IPS DF 6.9 (cell line): ENCODE data around the gene OR9Q1.

ENCODE experiments used
- DNase-seq: peaks from one replicate; pipeline ENCODE4 v3.0.0-alpha.2; 2013; ENCODE audit warnings: low read depth, low spot score
- H3K27ac ChIP-seq: one replicate; pipeline ENCODE4 v1.5.1; 2013; ENCODE audit warnings: low read length, control low read depth
- H3K27me3 ChIP-seq: 2 replicates; pipeline ENCODE4 v1.6.1; 2013; ENCODE audit warnings: mild to moderate bottlenecking, low read length; ENCODE audit not compliant: control insufficient read depth, insufficient read depth
- H3K36me3 ChIP-seq: 2 replicates; pipeline ENCODE4 v1.6.1; 2013; ENCODE audit warnings: low read length; ENCODE audit not compliant: control insufficient read depth, insufficient read depth
- H3K4me1 ChIP-seq: 2 replicates; pipeline ENCODE4 v1.6.1; 2013; ENCODE audit warnings: low read length; ENCODE audit not compliant: control insufficient read depth, insufficient read depth
- H3K4me3 ChIP-seq: 2 replicates; pipeline ENCODE4 v1.5.1; 2013; ENCODE audit warnings: mild to moderate bottlenecking, low read length
- H3K9me3 ChIP-seq: 2 replicates; pipeline ENCODE4 v1.6.1; 2013; ENCODE audit warnings: low read length, inconsistent platforms; ENCODE audit not compliant: control insufficient read depth, insufficient read depth
- WGBS: extraction: QIAGEN DNeasy Blood & Tissue Kit; methylation state at CpG from one replicate; pipeline ENCODE4 v1.1.7; 2013; ENCODE audit warnings: mixed read lengths, missing lambda C conversion rate; ENCODE audit not compliant: insufficient read length, insufficient coverage; 5-methylcytosine and 5-hydroxymethylcytosine counted together

OR9Q1 gene

GRCh38 chr11:58023435-58023931 lies at the start of gene OR9Q1:
Gene OR9Q1, plus strand, starts transcription at chr11:58023881. Its CDS starts 155,564 bp downstream, at chr11:58179445.
- Histone ChIP-seq H3K36me3 (no peaks in the 10 kb centered on the region), H3K4me1 (no peaks in the 10 kb centered on the region), H3K4me3 (no peak within 1 kb of the TSS), H3K9me3 (no peaks in the 10 kb centered on the region), H3K27me3 (no peaks in the 10 kb centered on the region), H3K27ac (no peak within 1 kb of the TSS)
- WGBS, result no CpG with 5 or more reads among the region's 5 CpGs
- no peak for DNase-seq

GRCh38 chr11:57974132-57974531 lies 49.5 kb upstream of the OR9Q1 start:
- no peak overlapping the region for H3K27ac ChIP-seq
- H3K4me1 ChIP-seq, result peaks cover 2% of the 10 kb centered on the region; the same call in 1 of the 2 replicates
- no peak overlapping the region for H3K4me3 ChIP-seq
- no peak for DNase-seq
- H3K36me3 ChIP-seq, result no peaks in the 10 kb centered on the region
- WGBS, result no CpG with 5 or more reads among the region's 1 CpG
- no peaks in the 10 kb centered on the region for H3K9me3 ChIP-seq
- no peaks in the 10 kb centered on the region; the same call in 1 of the 2 replicates for H3K27me3 ChIP-seq

GRCh38 chr11:57974848-57975601 lies 48.7 kb upstream of the OR9Q1 start:
- no CpG with 5 or more reads among the region's 15 CpGs for WGBS
- Histone ChIP-seq H3K27ac (no peak overlapping the region), H3K4me3 (no peak overlapping the region), H3K9me3 (no peaks in the 10 kb centered on the region), H3K27me3 (no peaks in the 10 kb centered on the region; the same call in 1 of the 2 replicates), H3K36me3 (no peaks in the 10 kb centered on the region), H3K4me1 (peaks cover 2% of the 10 kb centered on the region; the same call in 1 of the 2 replicates)
- DNase-seq, result no peak

- Histone ChIP-seq H3K27me3 (no peaks in the 10 kb centered on the region; the same call in 1 of the 2 replicates), H3K36me3 (no peaks in the 10 kb centered on the region), H3K9me3 (no peaks in the 10 kb centered on the region), H3K27ac (no peak overlapping the region), H3K4me1 (peaks cover 2% of the 10 kb centered on the region; the same call in 1 of the 2 replicates), H3K4me3 (no peak overlapping the region)
- no peak for DNase-seq
- no CpG with 5 or more reads among the region's 2 CpGs for WGBS
These were observed 46.0 kb upstream of the OR9Q1 start for GRCh38 chr11:57977709-57978108.

- no CpG with 5 or more reads among the region's 3 CpGs for WGBS
- Histone ChIP-seq H3K27me3 (no peaks in the 10 kb centered on the region; the same call in 1 of the 2 replicates), H3K9me3 (no peaks in the 10 kb centered on the region), H3K36me3 (no peaks in the 10 kb centered on the region), H3K4me3 (no peak overlapping the region), H3K27ac (no peak overlapping the region), H3K4me1 (peaks cover 2% of the 10 kb centered on the region; the same call in 1 of the 2 replicates)
- no peak for DNase-seq
These were observed 44.8 kb upstream of the OR9Q1 start for GRCh38 chr11:57978686-57979531.

- peaks cover 2% of the 10 kb centered on the region; the same call in 1 of the 2 replicates for H3K4me1 ChIP-seq
- no peaks in the 10 kb centered on the region for H3K36me3 ChIP-seq
- no peaks in the 10 kb centered on the region for H3K9me3 ChIP-seq
- DNase-seq, result no peak
- WGBS, result no CpG with 5 or more reads among the region's 1 CpG
- H3K4me3 ChIP-seq, result no peak overlapping the region
- no peaks in the 10 kb centered on the region; the same call in 1 of the 2 replicates for H3K27me3 ChIP-seq
- no peak overlapping the region for H3K27ac ChIP-seq
These were observed 44.1 kb upstream of the OR9Q1 start for GRCh38 chr11:57979532-57980079.

- WGBS, result no CpG with 5 or more reads among the region's 2 CpGs
- no peaks in the 10 kb centered on the region for H3K27me3 ChIP-seq
- no peak for DNase-seq
These were observed 43.5 kb upstream of the OR9Q1 start for GRCh38 chr11:57980201-57980600.

GRCh38 chr11:57981536-57981935 lies 42.1 kb upstream of the OR9Q1 start:
- Histone ChIP-seq H3K9me3 (no peaks in the 10 kb centered on the region), H3K4me3 (no peak overlapping the region), H3K27ac (no peak overlapping the region), H3K4me1 (0 out of 2 replicates have a peak, but pooled peaks cover 2% of the 10 kb centered on the region), H3K27me3 (no peaks in the 10 kb centered on the region), H3K36me3 (no peaks in the 10 kb centered on the region)
- WGBS, result no CpG with 5 or more reads among the region's 3 CpGs
- no peak for DNase-seq

More at GRCh38 chr11:57980201-57980600, 43.5 kb upstream of the OR9Q1 start:
- H3K27ac ChIP-seq, result no peak overlapping the region
- H3K36me3 ChIP-seq, result no peaks in the 10 kb centered on the region
- H3K4me3 ChIP-seq, result no peak overlapping the region
- H3K4me1 ChIP-seq, result 0 out of 2 replicates have a peak, but pooled peaks cover 2% of the 10 kb centered on the region
- no peaks in the 10 kb centered on the region for H3K9me3 ChIP-seq

- no peak for DNase-seq
- no peaks in the 10 kb centered on the region for H3K36me3 ChIP-seq
- H3K9me3 ChIP-seq, result no peaks in the 10 kb centered on the region
- H3K27ac ChIP-seq, result no peak overlapping the region
- H3K27me3 ChIP-seq, result no peaks in the 10 kb centered on the region
- WGBS, result no CpG with 5 or more reads among the region's 4 CpGs
- no peak overlapping the region for H3K4me3 ChIP-seq
- 0 out of 2 replicates have a peak, but pooled peaks cover 2% of the 10 kb centered on the region for H3K4me1 ChIP-seq
These were observed 40.9 kb upstream of the OR9Q1 start for GRCh38 chr11:57982776-57983175.

- DNase-seq, result no peak
- H3K9me3 ChIP-seq, result no peaks in the 10 kb centered on the region
- H3K4me1 ChIP-seq, result no peaks in the 10 kb centered on the region
- no peaks in the 10 kb centered on the region for H3K36me3 ChIP-seq
- no peak overlapping the region for H3K4me3 ChIP-seq
- H3K27ac ChIP-seq, result no peak overlapping the region
- no CpG with 5 or more reads among the region's 3 CpGs for WGBS
- H3K27me3 ChIP-seq, result no peaks in the 10 kb centered on the region
These were observed 40.5 kb upstream of the OR9Q1 start for GRCh38 chr11:57983191-57983590.
